HG03442 (cell line): ENCODE results near the gene ST6GALNAC5.

ENCODE experiments used
- ATAC-seq: cut with Tn5 transposase; IDR thresholded peaks from one replicate; pipeline ENCODE4 v1.9.1; 2021; ENCODE audit warnings: mild to moderate bottlenecking, moderate library complexity; ENCODE audit not compliant: unreplicated experiment

ST6GALNAC5 gene

GRCh38 chr1:76998582-76999223 is 131.4 kb downstream of the ST6GALNAC5 start:
- ATAC-seq = no peak

- ATAC-seq = no peak
These were observed 140.4 kb downstream of the ST6GALNAC5 start for GRCh38 chr1:77007675-77008074.

DNA sequence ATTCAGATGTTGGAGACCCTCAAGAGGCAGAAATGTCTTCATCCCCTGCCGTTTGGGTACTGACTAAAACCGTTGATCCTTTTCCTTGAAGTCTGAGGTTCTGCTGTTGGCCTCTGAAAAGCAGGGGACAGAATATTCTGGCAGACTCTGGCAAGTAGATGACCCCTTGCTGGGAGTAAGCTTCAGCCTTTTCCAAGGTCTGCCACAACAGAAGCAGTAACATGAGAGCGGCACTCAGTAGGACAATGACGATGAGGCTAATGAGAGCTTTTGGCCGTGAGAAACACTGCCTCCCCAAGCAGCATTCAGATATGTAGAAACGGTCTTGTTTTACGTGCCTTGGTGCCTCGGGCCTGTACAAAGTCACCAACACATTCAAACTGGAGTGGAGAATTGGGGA is 143.7 kb downstream of the ST6GALNAC5 start:
- ATAC-seq = no peak

DNA sequence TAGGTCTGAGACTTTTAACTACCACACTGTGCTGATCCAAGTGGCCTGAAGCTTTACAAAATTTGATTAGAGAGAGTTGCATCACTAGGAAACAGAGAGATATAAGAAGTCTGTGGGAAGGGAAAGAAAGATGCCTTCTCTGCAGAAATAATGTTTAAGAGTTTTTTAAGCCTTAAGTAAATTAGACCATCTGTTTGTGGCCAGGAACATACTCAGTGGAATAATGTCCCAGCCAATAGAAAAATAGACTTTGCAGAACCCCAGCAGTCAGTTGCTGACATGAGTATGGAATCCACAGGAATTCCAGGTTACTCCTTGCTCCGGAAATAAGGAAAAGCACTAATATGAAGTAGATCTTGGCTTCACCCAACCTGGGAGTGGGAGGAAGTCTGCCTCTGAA is 144.8 kb downstream of the ST6GALNAC5 start:
- ATAC-seq = no peak

DNA sequence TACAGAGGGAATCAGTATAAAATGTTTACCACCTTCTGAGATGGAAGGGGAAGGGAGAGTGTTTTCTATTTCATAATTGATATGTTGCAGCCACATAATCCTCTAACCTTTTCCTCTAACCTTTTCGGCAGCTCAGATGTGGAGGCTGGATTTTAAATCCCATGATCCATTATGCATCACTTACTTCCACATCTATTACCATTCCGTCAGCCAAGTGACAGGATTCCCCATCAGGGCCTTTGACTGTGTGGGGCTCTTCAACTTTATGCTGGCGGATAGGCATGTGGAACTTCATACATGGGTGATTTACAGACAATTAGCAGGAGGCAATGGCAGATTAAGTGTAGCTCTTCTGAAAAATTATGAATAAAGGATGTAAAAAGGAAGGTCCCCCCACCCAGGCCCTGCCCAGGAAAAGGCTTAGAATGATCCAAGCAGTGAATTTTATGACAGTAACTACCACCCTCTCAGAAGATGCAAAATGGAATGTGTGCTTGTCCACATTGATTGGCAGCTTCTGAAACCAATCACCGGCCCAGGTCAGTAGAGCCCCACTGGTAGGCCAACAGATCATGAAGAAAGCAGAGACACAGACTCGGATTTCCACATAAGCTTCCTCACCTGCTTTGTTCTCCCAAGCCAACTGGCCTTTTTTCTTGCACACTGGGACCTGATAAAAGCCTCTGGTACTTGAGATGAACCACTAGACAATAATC is 147.0 kb downstream of the ST6GALNAC5 start:
- no peak for ATAC-seq

DNA sequence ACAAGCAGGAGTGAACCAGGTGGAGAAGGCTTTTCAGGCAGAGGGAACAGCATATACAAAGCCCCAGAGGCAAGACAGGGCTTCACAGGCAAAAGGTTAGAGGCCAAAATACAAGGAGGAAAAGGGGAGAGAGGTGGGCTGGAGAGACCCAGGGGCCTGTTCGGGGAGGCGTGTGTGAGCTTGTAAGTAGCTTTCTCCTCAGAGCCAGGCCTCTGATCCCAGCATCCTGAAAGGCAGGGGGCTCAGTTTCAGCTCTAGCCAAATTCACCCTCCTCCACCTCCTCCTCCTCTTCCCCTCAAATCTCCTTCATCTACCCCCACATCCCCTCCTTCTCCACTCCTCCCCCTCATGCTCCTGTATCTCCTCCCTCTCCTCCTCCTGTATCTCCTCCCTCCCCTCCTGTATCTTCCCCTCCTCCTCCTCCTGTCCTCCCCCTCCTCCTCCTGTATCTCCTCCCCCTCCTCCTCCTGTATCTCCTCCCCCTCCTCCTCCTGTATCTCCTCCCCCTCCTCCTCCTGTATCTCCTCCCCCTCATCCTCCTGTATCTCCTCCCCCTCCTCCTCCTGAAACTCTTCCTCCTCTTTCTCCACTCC is 148.6 kb downstream of the ST6GALNAC5 start:
- ATAC-seq = no peak

DNA sequence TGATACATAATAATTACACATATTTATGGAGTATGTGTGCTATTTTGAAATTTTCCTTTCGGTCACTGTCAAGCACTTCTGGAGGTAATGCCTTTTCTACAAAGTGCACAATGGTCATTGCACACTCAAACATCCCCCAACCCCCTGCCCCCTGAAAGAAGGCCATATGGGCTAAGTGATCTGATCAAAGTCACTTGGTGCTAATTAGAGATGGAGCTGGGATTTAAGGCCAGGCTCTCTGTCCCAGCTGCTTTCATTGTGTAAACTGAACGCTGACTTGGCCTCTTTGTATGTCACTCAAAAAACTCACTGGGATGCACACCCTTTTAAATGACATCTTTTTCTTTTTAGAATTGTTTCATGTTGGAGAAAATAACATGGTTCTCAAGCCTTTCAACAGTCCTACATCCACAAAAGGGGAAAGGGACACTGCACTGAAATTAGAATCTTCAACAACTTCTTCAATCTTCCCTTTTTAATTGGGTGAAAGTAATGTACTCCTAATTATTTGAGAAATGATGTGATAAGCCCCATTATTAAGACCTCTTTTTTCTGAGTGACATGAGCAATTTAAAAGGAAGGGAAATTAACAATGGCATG is 149.2 kb downstream of the ST6GALNAC5 start:
- no peak for ATAC-seq

GRCh38 chr1:77018311-77018710 is 151.0 kb downstream of the ST6GALNAC5 start:
- no peak for ATAC-seq

- no peak for ATAC-seq
These were observed 151.5 kb downstream of the ST6GALNAC5 start for GRCh38 chr1:77018761-77019160.

DNA sequence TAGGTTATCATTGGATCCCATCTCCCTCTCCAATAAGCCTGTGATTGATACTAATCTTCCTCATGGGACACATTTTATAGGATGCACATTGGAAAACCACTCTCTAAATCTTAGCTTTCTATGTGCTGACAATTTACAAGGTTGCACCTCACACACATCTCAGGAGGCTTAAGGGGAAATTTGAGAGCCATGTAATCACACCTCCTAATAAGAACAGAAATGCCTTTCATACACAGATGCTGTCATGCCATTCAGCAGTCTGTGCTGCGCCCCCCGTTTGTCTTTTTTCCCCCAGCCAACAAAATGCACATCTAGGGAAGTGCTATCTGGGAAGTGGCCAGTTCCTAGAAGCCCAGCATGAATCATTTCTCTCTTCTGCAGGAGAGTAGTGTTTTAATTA is 154.5 kb downstream of the ST6GALNAC5 start:
- ATAC-seq = no peak

DNA sequence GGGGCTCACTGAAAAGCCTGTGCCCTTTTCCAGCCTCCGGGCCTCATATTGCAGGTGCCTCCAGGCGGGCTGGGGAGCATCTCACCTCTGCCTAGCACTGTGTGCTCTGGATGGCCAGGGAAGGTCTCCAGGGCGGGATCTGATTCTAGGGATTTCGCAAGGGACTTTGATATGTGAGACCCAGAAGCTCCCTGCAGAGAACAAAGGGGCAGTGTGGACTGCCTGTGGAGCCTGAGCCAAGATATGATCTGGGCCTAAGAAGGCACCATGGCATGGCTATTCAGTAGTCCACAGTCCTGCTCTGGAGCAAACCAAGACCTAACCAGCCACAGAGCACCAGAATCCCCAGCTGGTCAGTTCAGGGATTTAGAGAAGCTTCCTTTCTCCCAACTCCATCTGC is 157.2 kb downstream of the ST6GALNAC5 start:
- ATAC-seq = no peak

GRCh38 chr1:77025599-77025998 is 158.3 kb downstream of the ST6GALNAC5 start:
- ATAC-seq = no peak

- ATAC-seq = no peak
These were observed 158.9 kb downstream of the ST6GALNAC5 start for GRCh38 chr1:77026135-77026534.

DNA sequence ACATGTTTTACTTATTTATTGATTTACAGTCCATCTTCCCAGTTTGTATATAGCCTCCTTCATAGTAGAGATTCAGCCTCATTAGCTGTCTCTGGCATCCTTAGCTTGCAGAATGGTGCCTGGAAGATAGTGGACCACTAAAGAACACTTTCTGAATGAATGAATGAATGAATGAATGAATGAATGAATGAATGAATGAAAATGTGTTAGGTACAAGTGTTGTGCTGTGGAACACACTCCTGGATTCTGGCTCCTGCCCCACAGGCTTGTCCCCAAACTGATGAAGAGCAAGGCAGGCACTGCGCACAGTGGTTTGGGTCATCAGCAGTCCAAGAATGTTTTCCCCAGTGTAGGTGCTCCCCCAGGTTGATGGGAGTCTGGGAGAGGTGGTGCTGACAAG is 159.4 kb downstream of the ST6GALNAC5 start:
- ATAC-seq = no peak

GRCh38 chr1:77027847-77028246 is 160.6 kb downstream of the ST6GALNAC5 start:
- no peak for ATAC-seq

DNA sequence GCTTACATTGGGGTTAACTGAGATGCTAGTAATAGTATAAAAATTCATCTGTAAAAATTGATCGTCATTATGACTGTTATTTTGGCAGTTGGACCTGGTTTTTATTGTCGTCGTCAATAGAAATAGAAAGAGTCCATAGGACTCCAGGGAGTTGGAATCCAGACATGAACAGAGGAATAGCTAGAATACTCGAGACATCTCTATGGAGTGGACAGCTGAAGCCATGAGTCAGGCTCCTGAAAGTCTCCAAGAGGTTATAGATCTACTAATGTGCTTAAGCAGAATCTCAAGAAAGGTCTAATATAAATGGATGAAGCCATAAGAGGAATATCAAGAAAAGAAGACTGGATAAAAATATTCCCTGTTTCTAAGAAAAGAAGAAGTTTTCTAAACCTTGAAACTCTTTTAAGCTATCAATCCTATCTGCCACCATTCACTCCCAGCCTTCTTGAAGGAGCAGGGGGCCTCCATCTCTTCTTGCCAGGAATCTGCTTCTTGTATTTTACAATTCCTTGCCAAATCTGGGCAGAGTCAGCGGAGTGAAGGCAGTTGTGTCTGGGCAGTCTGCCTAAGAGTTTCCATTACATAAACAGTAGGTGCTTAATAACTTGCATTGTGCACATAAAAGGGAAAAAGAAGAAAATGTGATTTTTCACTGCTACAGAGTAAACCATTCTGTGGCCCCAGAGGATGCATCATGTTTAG is 163.3 kb downstream of the ST6GALNAC5 start:
- ATAC-seq = no peak

DNA sequence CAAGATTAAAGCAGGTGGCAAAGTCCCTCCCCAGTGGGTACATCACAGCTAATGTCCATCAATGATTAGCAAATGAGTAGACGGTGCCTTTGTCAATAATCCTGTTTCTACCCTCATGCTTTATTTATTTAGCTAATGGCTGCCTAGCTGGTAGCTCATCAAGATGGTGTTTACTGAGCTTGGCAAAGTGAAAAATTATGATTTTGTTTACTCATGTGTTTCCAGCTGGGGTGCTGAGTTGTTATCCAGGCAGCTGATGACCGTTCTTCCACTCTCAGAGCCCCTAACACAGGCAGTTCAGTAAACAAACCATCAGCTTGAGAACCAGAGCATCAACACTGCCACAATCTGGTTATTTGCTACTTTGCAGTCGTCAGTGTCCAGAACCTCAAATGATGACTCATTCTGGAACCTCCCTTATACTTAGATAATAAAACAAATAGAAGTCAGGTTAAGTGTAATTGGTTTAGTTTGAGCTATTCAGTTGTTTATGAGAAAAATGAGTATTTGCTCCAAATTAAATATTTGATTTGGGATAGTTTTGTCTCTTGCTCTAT is 163.9 kb downstream of the ST6GALNAC5 start:
- ATAC-seq = no peak

DNA sequence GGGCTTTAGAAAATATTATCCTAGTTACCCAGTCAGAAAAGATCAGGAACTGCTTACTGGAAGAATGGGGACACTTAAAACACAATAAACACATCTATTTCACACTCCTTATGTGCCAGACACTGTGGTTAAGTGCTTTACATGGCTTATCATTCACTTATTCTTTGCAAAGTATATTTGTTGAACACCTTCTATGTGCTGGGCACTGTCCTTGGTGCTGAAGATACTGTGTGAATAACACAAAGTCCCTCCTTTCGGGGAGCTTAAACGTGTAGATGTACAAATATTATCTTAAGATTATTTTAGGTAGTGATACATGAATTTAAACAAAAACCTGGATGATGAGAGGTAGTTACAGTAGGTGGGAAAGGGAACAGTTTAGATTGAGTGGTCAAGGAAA is 169.3 kb downstream of the ST6GALNAC5 start:
- no peak for ATAC-seq

DNA sequence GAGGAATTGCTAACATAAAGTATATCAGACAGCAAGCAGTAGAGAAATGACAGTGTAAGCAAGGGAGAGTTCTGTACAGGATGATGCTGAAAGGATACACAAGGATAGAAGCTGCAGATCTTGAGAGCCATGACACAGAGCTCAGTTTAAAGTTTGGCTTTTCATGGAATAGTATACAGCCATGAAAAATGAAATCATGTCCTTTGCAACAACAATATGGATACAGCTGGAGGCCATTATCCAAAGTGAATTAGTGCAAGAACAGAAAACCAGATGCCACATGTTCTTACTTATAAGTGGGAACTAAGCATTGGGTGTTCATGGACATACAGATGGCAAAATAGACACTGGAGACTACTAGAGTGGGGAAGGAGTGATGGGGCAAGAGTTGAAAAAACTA is 169.8 kb downstream of the ST6GALNAC5 start:
- no peak for ATAC-seq

DNA sequence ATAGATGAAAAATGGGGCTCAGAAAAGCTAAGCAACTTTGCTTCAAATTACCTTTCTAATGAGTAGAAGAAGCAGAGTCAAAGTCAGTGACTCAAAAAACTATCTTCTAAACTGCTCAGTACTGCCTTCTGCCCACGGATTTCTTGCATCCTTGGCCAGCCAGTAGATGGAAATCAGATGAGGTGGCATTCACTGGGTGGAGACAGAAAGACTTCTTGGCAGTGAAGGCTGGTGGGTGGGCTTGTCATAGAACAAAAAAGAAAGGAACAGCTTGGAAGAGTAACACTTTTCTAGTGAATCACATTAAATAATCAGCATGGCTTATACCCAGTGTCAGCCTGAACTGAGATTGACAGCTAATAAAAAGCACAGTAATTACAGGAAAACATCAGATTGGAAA is 170.7 kb downstream of the ST6GALNAC5 start:
- no peak for ATAC-seq

DNA sequence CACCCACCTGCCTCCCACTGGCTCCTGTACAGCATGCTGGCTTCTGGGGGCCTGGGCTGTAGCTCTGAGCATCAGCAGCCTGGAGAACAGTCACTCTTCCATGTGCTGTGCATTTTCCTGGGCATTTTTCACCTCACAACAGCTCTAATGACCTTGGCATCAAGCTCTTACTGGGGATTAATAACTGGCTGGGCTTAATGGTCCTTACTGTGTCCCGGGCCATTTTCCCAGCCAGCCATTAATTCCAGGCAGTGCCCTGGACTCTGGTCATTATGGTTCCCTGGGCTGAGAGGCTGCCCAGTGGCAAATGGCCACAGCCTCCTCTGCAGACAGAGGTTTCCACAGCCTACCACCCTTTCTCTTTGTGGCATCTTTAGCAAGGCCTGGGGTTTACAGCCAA is 171.8 kb downstream of the ST6GALNAC5 start:
- no peak for ATAC-seq
